GM06990 (cell line): ENCODE data around the gene BACH2.

Source experiments
- DNase-seq: peaks from one replicate; pipeline ENCODE4 v3.0.0-alpha.2; 2011; ENCODE audit not compliant: insufficient read length; ENCODE audit errors: extremely low read depth
- H3K27me3 ChIP-seq: replicated peaks from 2 replicates; pipeline ENCODE4 v1.6.0; 2011; ENCODE audit warnings: low read length; ENCODE audit not compliant: control insufficient read depth, insufficient read depth
- H3K36me3 ChIP-seq: 2 replicates; pipeline ENCODE4 v1.5.1; 2011; ENCODE audit warnings: low read length; ENCODE audit not compliant: control insufficient read depth, insufficient read depth
- H3K4me3 ChIP-seq: replicated peaks from 2 replicates; pipeline ENCODE4 v1.5.1; 2011; ENCODE audit warnings: low read depth, mild to moderate bottlenecking, control low read depth, low read length
- TF ChIP-seq, protein P1 (sequence below): IDR thresholded peaks from 2 replicates; pipeline ENCODE4 v1.5.1; 2011; ENCODE audit warnings: low read length, control low read depth, mild to moderate bottlenecking, inconsistent platforms; ENCODE audit not compliant: insufficient read depth, poor library complexity, severe bottlenecking

The BACH2 gene

DNA sequence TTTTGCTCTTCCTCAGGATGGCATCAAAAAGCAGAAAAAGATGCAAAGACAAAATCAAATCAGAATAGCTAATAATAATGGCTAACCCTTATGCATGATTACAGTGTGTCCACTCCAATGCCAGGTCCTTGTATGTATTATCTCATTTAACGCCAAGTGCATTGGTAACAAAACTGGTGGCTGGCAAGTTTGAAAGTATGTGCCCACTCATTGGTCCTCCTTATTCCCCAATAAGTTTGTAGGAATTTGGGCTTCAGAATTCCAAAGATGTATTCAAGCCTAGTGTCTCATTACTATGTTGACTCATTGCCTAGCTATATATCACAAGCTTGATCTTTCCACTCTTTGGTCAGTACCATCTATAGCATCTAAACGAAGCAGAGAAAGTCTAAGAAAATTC is 205.8 kb downstream of the BACH2 start:
- no peaks in the 10 kb centered on the region for H3K36me3 ChIP-seq
- no peak overlapping the region for H3K4me3 ChIP-seq
- TF ChIP-seq, protein P1, sequence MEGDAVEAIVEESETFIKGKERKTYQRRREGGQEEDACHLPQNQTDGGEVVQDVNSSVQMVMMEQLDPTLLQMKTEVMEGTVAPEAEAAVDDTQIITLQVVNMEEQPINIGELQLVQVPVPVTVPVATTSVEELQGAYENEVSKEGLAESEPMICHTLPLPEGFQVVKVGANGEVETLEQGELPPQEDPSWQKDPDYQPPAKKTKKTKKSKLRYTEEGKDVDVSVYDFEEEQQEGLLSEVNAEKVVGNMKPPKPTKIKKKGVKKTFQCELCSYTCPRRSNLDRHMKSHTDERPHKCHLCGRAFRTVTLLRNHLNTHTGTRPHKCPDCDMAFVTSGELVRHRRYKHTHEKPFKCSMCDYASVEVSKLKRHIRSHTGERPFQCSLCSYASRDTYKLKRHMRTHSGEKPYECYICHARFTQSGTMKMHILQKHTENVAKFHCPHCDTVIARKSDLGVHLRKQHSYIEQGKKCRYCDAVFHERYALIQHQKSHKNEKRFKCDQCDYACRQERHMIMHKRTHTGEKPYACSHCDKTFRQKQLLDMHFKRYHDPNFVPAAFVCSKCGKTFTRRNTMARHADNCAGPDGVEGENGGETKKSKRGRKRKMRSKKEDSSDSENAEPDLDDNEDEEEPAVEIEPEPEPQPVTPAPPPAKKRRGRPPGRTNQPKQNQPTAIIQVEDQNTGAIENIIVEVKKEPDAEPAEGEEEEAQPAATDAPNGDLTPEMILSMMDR, result no peak
- no peak for DNase-seq
- peaks cover 3% of the 10 kb centered on the region for H3K27me3 ChIP-seq

DNA sequence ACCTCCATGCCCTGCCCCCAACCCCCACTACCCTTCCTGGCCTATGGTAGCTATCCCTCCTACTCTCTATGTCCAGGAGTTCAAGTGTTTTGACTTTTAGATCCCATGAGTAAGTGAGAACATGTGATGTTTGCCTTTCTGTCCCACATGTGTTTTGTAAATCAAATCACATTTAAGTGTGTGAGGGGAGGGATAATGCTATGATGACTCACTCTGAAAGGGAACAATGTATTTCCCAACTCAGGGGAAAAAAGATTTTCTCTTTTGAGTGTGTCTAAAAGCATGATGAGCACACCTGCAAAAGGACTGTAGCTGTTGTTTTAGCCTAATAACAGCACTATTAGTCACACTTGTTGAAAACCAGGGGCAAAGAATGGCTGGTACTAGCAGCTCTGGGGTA is 208.6 kb downstream of the BACH2 start:
- TF ChIP-seq, protein P1, result no peak
- Histone ChIP-seq H3K4me3 (no peak overlapping the region), H3K27me3 (peaks cover 3% of the 10 kb centered on the region), H3K36me3 (no peaks in the 10 kb centered on the region)
- DNase-seq, result no peak

DNA sequence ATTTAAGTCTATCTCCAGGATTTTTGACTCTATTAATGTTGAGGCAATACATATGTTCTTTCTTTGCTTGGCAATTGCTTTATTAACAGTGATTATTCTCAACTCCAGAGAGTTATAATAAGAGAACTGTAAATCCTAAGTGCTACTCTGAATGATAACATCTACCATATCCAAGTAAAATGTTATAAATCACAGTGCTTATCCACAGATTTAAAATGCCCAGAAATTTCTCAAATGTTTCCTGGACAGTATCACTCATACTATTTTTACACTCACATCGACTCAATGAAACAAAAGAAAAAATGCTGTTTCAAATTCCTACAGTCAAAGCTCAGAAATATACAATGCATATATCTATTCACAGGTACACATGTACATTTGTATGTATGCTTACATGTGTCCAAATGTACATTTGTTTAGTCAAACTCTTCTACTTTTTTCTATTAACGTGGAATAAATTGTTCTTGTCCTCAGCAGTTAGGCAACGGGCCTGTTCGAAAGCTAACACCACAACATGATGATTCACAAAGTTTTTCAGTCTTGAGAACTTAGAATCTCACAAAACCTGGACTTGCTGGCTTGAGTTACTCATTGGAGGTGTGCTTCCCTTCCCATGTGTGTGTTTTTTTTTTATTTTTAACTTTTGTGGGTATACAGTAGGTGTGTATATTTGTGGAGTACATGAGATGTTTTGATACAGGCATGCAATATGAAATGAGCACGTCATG is 209.4 kb downstream of the BACH2 start:
- TF ChIP-seq, protein P1, result no peak
- no peak overlapping the region for H3K4me3 ChIP-seq
- no peaks in the 10 kb centered on the region for H3K36me3 ChIP-seq
- peaks cover 3% of the 10 kb centered on the region for H3K27me3 ChIP-seq
- no peak for DNase-seq

DNA sequence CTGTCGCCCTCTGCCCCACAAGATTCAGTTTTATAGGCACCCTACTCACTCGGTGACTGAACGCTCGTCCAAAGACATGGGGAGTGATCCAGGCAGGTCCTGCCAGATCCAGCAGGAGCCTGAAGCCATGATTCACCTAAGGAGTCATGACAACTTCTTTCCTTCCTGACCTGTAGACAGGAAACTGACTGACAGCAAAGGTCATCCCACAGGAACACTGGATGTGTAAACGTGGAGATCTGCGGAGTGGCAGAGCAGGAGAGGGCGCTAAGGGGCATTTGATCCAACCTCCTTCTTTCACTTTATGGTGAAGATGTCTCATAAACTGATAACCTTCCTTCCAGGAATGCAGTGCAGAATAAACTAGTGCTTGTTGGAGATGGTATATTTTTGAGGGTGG is 210.1 kb downstream of the BACH2 start:
- Histone ChIP-seq H3K36me3 (no peaks in the 10 kb centered on the region), H3K27me3 (peaks cover 3% of the 10 kb centered on the region), H3K4me3 (no peak overlapping the region)
- no peak for DNase-seq
- TF ChIP-seq, protein P1, result no peak

DNA sequence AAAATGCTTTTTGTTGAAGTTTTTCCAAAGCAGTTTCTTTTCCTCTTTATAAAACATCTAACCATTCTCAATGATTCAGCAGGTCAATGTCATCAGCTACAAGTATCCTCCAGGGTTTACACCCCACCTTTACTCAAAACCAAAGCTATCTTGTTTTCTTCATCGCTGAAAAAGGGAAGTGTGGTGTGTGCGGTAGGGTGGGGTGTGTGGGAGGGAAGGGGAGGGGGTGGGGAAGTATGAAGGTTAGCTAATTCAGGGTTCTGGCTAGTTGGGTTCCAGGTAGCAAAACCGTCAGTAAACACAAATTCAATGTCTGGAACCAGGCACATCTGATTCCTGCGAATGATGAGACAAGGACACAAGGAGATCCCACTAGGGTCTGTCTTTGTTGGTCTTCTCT is 212.8 kb downstream of the BACH2 start:
- Histone ChIP-seq H3K27me3 (peaks cover under 1% of the 10 kb centered on the region), H3K4me3 (no peak overlapping the region), H3K36me3 (no peaks in the 10 kb centered on the region)
- peak; percentile 54 for DNase-seq
- TF ChIP-seq, protein P1, result no peak
